ENCODE results near the gene CHML. TPM values are rescaled to one million over a fixed set of nuclear protein-coding genes. Genes with fewer than 3 reads are reported as not detected.

CHML gene
- total RNA-seq, 4 donors from 2014 or later: 4.2 to 9.0 (median 6.3) TPM

DNA sequence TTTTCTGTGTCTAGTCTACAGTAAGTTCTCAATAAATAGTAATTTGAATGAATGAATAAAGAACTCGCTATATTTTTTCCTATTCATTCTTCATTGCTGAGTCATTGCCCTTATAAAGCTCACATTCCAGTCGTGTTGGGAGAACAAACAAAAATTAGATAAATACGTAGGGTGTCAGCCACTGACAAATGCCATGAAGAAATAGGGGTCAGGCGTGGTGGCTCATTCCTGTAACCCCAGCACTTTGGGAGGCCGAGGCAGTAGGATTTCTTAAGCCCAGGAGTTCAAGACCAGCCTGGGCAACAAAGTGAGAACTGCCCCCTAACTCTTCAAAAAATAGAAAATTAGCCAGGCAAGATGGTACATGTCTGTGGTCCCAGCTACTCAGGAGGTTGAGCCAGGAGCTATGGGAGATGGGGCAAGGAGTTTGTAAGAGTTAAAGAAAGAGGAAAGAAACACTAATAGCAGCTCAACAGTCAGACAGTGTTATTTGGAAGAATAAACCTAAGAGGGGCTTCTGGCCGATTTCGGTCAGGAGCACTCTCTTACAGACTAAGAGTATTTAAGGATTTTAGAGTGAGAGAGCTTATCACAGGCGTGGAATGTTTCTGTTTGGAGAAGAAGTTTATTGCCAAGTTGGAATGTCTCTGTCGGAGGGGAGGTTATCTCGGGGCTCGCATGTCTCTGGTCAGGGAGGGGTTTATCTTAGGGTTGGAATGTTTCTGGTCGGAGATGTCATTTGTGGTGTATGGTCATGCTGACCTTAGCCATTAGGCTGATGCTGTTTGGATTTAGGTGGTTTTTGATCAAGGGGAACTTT lies 1.8 kb upstream of the CHML start:
- no peak for TF ChIP-seq POLR2A (IDR thresholded peaks at IDR 0.05)
- TF ChIP-seq, protein P1, sequence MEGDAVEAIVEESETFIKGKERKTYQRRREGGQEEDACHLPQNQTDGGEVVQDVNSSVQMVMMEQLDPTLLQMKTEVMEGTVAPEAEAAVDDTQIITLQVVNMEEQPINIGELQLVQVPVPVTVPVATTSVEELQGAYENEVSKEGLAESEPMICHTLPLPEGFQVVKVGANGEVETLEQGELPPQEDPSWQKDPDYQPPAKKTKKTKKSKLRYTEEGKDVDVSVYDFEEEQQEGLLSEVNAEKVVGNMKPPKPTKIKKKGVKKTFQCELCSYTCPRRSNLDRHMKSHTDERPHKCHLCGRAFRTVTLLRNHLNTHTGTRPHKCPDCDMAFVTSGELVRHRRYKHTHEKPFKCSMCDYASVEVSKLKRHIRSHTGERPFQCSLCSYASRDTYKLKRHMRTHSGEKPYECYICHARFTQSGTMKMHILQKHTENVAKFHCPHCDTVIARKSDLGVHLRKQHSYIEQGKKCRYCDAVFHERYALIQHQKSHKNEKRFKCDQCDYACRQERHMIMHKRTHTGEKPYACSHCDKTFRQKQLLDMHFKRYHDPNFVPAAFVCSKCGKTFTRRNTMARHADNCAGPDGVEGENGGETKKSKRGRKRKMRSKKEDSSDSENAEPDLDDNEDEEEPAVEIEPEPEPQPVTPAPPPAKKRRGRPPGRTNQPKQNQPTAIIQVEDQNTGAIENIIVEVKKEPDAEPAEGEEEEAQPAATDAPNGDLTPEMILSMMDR (IDR thresholded peaks at IDR 0.05): no peak
- 75 to 77% methylated on average over 12 of the region's 12 CpGs for WGBS, 2 donors
- intact Hi-C loops (cut with DNase I): no loop called here
- Histone ChIP-seq H3K27ac (peak overlapping the region in 1 of 4 donors; percentile 94), H3K4me1 (peaks cover 0 to 37% (median 17%) of the 10 kb centered on the region in 3 donors), H3K27me3 (no peaks in the 10 kb centered on the region), H3K4me3 (no peak overlapping the region), H3K36me3 (no peaks in the 10 kb centered on the region), H3K9me3 (no peaks in the 10 kb centered on the region)
- no peak for DNase-seq

DNA sequence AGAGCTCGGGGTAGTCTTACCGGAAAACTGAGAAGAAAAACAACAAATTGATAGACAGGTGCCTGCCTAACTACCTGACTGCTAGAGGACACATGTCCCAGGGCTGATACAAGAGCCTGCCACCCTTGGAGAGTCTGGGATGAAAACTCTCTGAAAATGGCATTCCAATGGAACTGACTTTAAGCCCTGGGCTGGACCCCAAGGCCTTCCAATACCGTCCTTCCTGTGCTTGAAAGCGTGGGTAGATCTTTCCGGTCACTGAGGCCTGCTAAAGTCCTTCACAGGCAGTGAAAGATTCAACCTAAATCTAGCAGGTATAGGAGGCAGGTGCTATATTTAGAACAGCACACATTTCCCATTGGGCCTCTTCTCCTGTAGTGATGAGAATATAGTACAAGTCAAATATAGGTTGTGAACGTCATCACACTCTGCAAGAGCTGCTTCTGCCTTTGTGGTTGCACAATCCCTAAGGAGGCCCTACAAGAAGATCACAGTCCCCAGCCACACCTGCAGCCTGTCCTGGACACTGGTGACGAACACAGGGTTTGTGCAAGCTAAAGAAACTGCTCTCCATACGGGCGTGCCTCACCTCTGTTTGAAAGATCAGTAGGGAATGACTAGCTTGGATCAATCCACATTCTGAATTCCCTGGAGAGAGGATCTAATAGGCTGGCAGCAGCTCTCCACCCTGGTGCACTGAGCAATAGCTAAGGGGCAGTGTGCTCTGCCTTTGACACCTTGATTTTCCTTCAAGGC lies 876 bp upstream of the CHML start:
- peaks cover 0 to 47% (median 17%) of the 10 kb centered on the region in 3 donors for H3K4me1 ChIP-seq
- no peaks in the 10 kb centered on the region for H3K9me3 ChIP-seq
- no peak for DNase-seq
- H3K27me3 ChIP-seq: no peaks in the 10 kb centered on the region
- 76 to 87% methylated on average over 7 to 9 of the region's 9 CpGs for WGBS, 2 donors
- peak overlapping the region; percentile 82 to 90 (median 84) for H3K4me3 ChIP-seq
- no peaks in the 10 kb centered on the region for H3K36me3 ChIP-seq
- intact Hi-C loops (cut with DNase I): no loop called here
- peak overlapping the region; percentile 81 to 94 (median 92) for H3K27ac ChIP-seq
- TF ChIP-seq, protein P1 (IDR thresholded peaks at IDR 0.05): no peak
- no peak for TF ChIP-seq POLR2A (IDR thresholded peaks at IDR 0.05)

DNA sequence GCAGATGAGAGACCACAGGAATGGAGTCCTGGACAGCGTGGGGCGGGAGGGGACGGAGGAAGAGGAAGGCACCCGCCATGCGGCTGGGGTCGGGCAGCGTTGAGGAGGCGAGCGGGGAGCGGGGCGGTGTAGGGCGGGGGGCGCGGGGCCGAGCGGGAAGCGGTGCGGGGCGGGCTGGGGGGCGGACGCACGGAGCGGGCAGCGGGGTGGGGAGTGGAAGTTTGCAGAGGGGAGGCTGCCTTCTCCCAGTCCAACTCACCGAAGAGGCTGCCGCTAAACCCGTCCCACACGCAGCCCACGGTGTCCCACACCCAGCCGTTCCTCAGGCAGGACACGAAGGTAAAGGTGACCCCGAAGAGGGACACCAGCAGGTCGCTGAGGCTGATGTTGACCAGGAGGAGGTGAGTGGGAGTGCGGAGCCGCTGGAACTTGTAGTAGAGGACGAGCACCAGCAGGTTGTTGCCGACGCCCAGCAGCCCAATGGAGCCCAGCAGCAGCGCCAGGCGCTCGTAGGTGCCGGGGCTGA lies 483 bp downstream of the CHML start:
- peaks cover 0 to 10% (median 0%) of the 10 kb centered on the region in 3 donors for H3K36me3 ChIP-seq
- WGBS, 2 donors: 0 to 9% methylated on average over 17 to 20 of the region's 42 CpGs
- H3K9me3 ChIP-seq: no peaks in the 10 kb centered on the region
- intact Hi-C loops (cut with DNase I): no loop called here
- TF ChIP-seq, protein P1 (IDR thresholded peaks at IDR 0.05): no peak
- no peak for TF ChIP-seq POLR2A (IDR thresholded peaks at IDR 0.05)
- DNase-seq: no peak
- peaks cover 0 to 48% (median 17%) of the 10 kb centered on the region in 3 donors for H3K4me1 ChIP-seq
- peak overlapping the region; percentile 89 to 94 (median 92) for H3K27ac ChIP-seq
- H3K27me3 ChIP-seq: no peaks in the 10 kb centered on the region
- H3K4me3 ChIP-seq: peak overlapping the region; percentile 82 to 90 (median 84)

DNA sequence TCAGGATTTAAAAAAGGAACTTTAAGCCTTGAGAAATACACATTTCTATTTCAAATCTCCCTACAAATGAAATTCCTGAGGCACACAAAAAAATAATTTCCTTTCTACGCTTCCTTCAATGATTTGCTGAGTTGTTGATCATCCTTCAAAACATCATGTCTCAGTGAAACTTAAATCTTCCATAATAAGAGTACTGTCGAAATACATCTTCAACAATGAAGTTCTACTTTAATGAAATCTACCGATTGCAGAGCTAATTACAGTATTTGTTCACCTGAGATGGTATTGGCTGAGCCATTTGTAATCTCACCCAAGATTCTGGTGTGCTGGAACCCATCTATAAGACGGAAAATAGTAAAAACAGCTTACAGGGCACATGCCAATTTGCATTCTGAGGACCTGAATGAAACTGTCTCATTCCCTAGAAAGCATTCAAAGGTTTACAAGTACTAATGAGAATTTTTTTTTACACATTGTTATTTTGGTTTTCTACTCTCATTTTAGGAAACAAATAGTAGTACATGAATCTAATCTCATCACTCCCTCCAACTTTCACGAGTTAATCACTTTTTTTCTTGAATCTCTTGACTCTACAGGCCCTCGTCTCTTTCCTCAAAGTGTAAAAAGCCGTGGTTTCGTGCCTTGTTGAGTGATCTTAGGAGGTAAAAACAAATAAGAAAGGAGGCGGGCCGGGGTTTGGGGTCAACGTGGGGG lies 1.1 kb downstream of the CHML start:
- no peak for DNase-seq
- WGBS, 2 donors: 10 to 14% methylated on average over 9 to 11 of the region's 11 CpGs

More for the DNA sequence above, 1.1 kb downstream of the CHML start:
- TF ChIP-seq, protein P1 (IDR thresholded peaks at IDR 0.05): no peak
- no peak for TF ChIP-seq POLR2A (IDR thresholded peaks at IDR 0.05)
- Histone ChIP-seq H3K4me1 (peaks cover 0 to 48% (median 17%) of the 10 kb centered on the region in 3 donors), H3K27me3 (no peaks in the 10 kb centered on the region), H3K27ac (peak overlapping the region; percentile 89 to 94 (median 92)), H3K36me3 (peaks cover 0 to 16% (median 0%) of the 10 kb centered on the region in 3 donors), H3K4me3 (peak overlapping the region; percentile 82 to 90 (median 84)), H3K9me3 (no peaks in the 10 kb centered on the region)
- intact Hi-C loops (cut with DNase I): no loop called here

All from esophagus squamous epithelium (tissue), 5 donors.